A172 (cell line): Measurements from ENCODE around the gene RAPGEF4. TPM values are rescaled to one million over a fixed set of nuclear protein-coding genes. Genes with fewer than 3 reads are reported as not detected.

Experiments used
- DNase-seq: peaks from one replicate; pipeline ENCODE4 v3.0.0-alpha.2; 2015; ENCODE audit warnings: low spot score
- total RNA-seq: library from RNA; depleted of rRNA; stranded (reverse); fragments of >200 nt; shearing (Covaris generic); gene quantifications from 2 replicates; pipeline ENCODE4 v1.2.3, GENCODE V29; 2014; rRNA removed

The RAPGEF4 gene
- total RNA-seq, 1 experiment from 2014 or later: not detected

GRCh38 chr2:173094731-173095130 is 359.1 kb downstream of the RAPGEF4 start:
- no peak for DNase-seq

- no peak for DNase-seq
Measured at GRCh38 chr2:173095356-173095755, 359.7 kb downstream of the RAPGEF4 start.

GRCh38 chr2:173099271-173099670 is 363.6 kb downstream of the RAPGEF4 start:
- no peak for DNase-seq

DNA sequence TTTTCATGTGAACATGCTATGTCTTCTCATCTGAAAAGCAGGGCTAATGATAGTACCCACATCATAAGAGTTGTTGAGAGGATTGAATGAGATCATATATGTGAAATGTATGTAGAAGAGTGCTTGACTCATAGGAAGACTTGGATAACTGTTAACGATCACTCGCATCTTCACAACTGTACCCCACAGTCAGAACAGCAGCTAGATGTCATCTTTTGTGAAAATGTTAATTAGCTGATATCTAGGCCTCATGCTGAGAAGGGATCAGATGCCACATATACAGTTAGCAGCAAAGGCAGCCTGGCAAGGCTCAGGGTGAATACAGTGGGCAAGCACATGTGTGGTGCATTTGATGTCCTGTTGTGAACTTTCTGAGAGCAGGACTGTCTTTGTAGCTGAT is 364.2 kb downstream of the RAPGEF4 start:
- DNase-seq: no peak

GRCh38 chr2:173101687-173102086 is 366.0 kb downstream of the RAPGEF4 start:
- DNase-seq: no peak

Other genes with a start within 250 kb of the RAPGEF4 start
- gene PDK1, start 179.8 kb upstream of the RAPGEF4 start, total RNA-seq: 6.0 and 9.4 TPM in 2 replicates